ENCODE measurements around the gene SRRM1. TPM values are rescaled to one million over a fixed set of nuclear protein-coding genes. Genes with fewer than 3 reads are reported as not detected.

SRRM1 gene
- total and polyA plus RNA-seq, 9 of the 15 experiments (the other 6 are each of a cell fraction or from before 2014, with no cell fraction given), result 54.5 to 268 (median 115) TPM

- TF ChIP-seq HMGXB4 (CRISPR knock-in tag; IDR thresholded peaks at IDR 0.05) (no peak), MGA (IDR thresholded peaks at IDR 0.05) (no peak), CBX1 (IDR thresholded peaks at IDR 0.05; ENCODE audit: low read depth) (0 out of 2 replicates have a peak, but pooled peaks have one; percentile 19), HIVEP1 (CRISPR knock-in tag; IDR thresholded peaks at IDR 0.05) (no peak), SMARCA4 (IDR thresholded peaks at IDR 0.05) (no peak), CREM (IDR thresholded peaks at IDR 0.05; ENCODE audit: low read depth) (no peak), FOXK1 (CRISPR knock-in tag; IDR thresholded peaks at IDR 0.05; ENCODE audit: borderline replicate concordance) (no peak), CCNT2 (IDR thresholded peaks at IDR 0.05; ENCODE audit: borderline replicate concordance, extremely low read depth, insufficient read length, low read depth, low read length) (no peak), RBM22 (IDR thresholded peaks at IDR 0.05; ENCODE audit: low read depth, low read length, poor library complexity, severe bottlenecking) (peak; percentile 71), MEF2A (IDR thresholded peaks at IDR 0.05; ENCODE audit: control insufficient read depth, low read depth, low read length) (no peak), ZNF12 (CRISPR knock-in tag; IDR thresholded peaks at IDR 0.05) (no peak), CTBP1 (IDR thresholded peaks at IDR 0.05; ENCODE audit: borderline replicate concordance) (no peak; the same call in 1 of the 2 replicates), PHB2 (IDR thresholded peaks at IDR 0.05; ENCODE audit: low read depth) (no peak), TRIM24 (IDR thresholded peaks at IDR 0.05) (no peak), ZFP1 (CRISPR knock-in tag; IDR thresholded peaks at IDR 0.05) (no peak), CBX2 (IDR thresholded peaks at IDR 0.05; ENCODE audit: insufficient read depth, low read length, poor library complexity, severe bottlenecking) (no peak)
Measured at GRCh38 chr1:24643363-24644099, 429 bp downstream of the SRRM1 start (continued).
